ENCODE data around the gene HDAC4. TPM values are rescaled to one million over a fixed set of nuclear protein-coding genes. Genes with fewer than 3 reads are reported as not detected.

HDAC4 gene
- total RNA-seq, 1 donor from 2014 or later = 46.2 TPM

GRCh38 chr2:239368906-239369552, 31.8 kb downstream of the HDAC4 start:
- Mint-ChIP-seq H3K4me1 (ENCODE audit: low read depth) (no peaks in the 10 kb centered on the region), H3K4me3 (ENCODE audit: low read depth) (no peak overlapping the region), H3K27me3 (no peaks in the 10 kb centered on the region), H3K36me3 (ENCODE audit: insufficient read depth) (peaks cover 2% of the 10 kb centered on the region), H3K27ac (no peak overlapping the region), H3K9me3 (ENCODE audit: low read depth) (no peaks in the 10 kb centered on the region)
- no peak for TF ChIP-seq CTCF (IDR thresholded peaks at IDR 0.05; ENCODE audit: unreplicated experiment)
- no peak for DNase-seq (ENCODE audit: low spot score, unreplicated experiment)

GRCh38 chr2:239368321-239368720, 32.5 kb downstream of the HDAC4 start:
- Mint-ChIP-seq H3K27ac (no peak overlapping the region), H3K9me3 (ENCODE audit: low read depth) (no peaks in the 10 kb centered on the region), H3K36me3 (ENCODE audit: insufficient read depth) (peaks cover 2% of the 10 kb centered on the region), H3K4me1 (ENCODE audit: low read depth) (no peaks in the 10 kb centered on the region), H3K4me3 (ENCODE audit: low read depth) (no peak overlapping the region), H3K27me3 (no peaks in the 10 kb centered on the region)
- no peak for DNase-seq (ENCODE audit: low spot score, unreplicated experiment)
- TF ChIP-seq CTCF (IDR thresholded peaks at IDR 0.05; ENCODE audit: unreplicated experiment) = no peak

- Mint-ChIP-seq H3K27me3 (no peaks in the 10 kb centered on the region), H3K4me1 (ENCODE audit: low read depth) (no peaks in the 10 kb centered on the region), H3K9me3 (ENCODE audit: low read depth) (no peaks in the 10 kb centered on the region), H3K4me3 (ENCODE audit: low read depth) (no peak overlapping the region), H3K27ac (peak overlapping the region; percentile 65), H3K36me3 (ENCODE audit: insufficient read depth) (peaks cover 2% of the 10 kb centered on the region)
- DNase-seq (ENCODE audit: low spot score, unreplicated experiment) = no peak
- no peak for TF ChIP-seq CTCF (IDR thresholded peaks at IDR 0.05; ENCODE audit: unreplicated experiment)
Observed at GRCh38 chr2:239366740-239367139, 34.1 kb downstream of the HDAC4 start.

- no peaks in the 10 kb centered on the region for H3K27me3 Mint-ChIP-seq
- no peak for TF ChIP-seq CTCF (IDR thresholded peaks at IDR 0.05; ENCODE audit: unreplicated experiment)
Observed at GRCh38 chr2:239365782-239366435, 34.9 kb downstream of the HDAC4 start.

GRCh38 chr2:239365071-239365781, 35.6 kb downstream of the HDAC4 start:
- TF ChIP-seq CTCF (IDR thresholded peaks at IDR 0.05; ENCODE audit: unreplicated experiment) = no peak
- Mint-ChIP-seq H3K36me3 (ENCODE audit: insufficient read depth) (peaks cover 2% of the 10 kb centered on the region), H3K27me3 (no peaks in the 10 kb centered on the region), H3K4me1 (ENCODE audit: low read depth) (peaks cover 12% of the 10 kb centered on the region), H3K4me3 (ENCODE audit: low read depth) (no peak overlapping the region), H3K9me3 (ENCODE audit: low read depth) (no peaks in the 10 kb centered on the region), H3K27ac (no peak overlapping the region)
- DNase-seq (ENCODE audit: low spot score, unreplicated experiment) = no peak

More at GRCh38 chr2:239365782-239366435, 34.9 kb downstream of the HDAC4 start:
- H3K4me1 Mint-ChIP-seq (ENCODE audit: low read depth) = peaks cover 7% of the 10 kb centered on the region
- H3K4me3 Mint-ChIP-seq (ENCODE audit: low read depth) = no peak overlapping the region
- H3K9me3 Mint-ChIP-seq (ENCODE audit: low read depth) = no peaks in the 10 kb centered on the region
- H3K27ac Mint-ChIP-seq = peak overlapping the region; percentile 65
- peaks cover 2% of the 10 kb centered on the region for H3K36me3 Mint-ChIP-seq (ENCODE audit: insufficient read depth)
- no peak for DNase-seq (ENCODE audit: low spot score, unreplicated experiment)
